IPS-NIHi7 (cell line): ENCODE measurements around the gene CFAP251.

Experiments used
- DNase-seq: peaks from one replicate; pipeline ENCODE4 v3.0.0; 2012; ENCODE audit warnings: mixed read lengths; ENCODE audit errors: extremely low spot score

Gene CFAP251

DNA sequence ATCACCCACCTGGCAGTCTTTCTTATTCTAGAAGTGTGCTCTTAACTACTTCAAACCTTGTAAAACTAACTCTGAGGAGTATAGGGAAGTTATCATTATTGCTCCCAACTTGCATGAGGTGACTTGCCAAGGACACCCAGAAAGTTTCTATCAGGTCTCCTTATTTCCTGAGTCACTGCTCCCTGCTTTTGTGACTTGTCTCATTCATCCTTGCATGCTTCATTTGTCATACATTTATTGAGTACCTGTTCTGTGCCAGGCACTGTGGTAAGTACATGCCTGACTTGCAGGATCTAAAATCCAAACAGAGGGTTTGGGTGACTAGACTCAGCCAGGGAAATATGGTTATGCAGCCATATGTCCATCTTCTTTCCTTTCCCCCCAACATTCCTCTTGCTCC lies 25.5 kb downstream of the CFAP251 start:
- no peak for DNase-seq

DNA sequence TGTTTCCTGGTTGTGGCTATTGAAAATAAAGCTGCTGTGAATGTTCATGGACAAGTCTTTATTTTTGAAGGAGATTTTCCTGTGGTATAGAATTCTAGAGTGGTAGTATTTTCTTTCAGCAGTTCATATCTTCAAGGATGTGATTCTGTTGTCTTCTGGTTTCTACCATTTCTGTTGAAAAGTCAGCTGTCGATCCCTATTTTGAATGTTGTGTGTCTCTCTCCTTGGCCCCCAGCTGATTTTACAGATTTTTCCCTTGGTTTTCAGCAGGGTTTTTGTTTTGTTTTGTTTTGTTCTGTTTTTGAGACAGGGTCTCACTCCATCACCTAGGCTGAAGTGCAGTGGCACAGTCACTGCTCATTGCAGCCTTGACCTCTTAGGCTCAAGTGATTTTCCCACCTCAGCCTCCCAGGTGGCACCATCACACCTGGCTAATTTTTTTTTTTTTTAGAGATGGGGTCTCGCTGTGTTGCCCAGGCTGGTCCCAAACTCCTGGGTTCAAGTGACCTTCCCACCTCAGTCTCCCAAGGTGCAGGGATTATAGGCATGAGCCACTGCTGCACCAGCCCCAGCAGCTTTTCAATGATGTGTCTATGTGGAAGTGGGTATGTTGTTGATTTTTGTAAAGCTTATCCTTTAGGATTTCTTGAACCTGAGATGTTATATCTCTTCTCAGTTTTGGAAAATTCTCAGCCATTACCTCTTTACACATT lies 28.1 kb downstream of the CFAP251 start:
- no peak for DNase-seq

DNA sequence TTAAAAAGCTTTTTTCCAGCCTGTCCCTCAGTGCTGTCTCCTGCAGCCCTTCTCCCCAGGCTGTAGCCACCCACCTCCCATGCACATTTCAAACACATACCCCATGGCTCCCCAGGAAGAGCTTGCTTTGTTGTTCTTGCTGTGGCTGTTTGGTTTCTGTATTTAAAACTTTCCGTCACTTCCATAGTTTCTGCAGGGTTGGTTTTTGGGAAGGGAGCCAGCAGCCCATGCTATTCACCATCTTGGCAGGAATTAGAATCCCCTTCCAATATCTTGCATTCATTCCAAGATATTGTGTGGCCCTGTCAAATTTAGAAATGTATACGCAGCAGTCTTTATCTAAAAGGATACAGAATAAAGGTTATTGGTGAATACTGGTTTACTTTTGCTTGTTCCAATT lies 29.6 kb downstream of the CFAP251 start:
- no peak for DNase-seq

DNA sequence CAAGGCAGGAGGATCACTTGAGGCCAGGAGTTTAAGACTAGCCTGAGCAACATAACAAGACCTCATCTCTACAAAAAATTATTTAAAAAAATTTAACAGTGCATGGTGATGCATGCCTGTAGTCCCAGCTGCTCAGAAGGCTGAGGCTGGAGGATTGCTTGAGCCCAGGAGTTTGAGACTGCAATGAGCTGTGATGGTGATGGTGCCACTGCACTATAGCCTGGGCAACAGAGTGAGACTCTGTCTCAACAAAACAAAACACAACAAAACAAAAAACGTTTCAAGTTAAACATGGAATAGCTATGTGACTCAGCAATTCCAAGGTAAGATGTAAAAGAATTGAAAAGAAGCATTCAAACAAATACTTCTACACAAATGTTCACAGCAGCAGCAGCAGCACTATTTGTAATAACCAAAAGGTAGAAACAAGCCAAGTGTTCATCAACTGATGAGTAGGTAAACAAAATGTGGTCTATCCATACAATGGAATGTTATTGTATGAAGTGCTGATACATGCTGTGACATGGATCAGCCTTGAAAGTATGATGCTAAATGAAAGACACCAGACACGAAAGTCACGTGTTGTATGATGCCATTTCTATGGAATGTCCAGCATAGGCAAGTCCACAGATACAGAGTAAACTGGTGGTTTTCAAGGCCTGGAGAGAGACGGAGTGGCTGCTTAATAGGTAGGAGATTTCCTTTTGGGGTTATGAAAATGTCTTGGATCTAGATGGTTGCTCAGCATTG lies 31.4 kb downstream of the CFAP251 start:
- no peak for DNase-seq

DNA sequence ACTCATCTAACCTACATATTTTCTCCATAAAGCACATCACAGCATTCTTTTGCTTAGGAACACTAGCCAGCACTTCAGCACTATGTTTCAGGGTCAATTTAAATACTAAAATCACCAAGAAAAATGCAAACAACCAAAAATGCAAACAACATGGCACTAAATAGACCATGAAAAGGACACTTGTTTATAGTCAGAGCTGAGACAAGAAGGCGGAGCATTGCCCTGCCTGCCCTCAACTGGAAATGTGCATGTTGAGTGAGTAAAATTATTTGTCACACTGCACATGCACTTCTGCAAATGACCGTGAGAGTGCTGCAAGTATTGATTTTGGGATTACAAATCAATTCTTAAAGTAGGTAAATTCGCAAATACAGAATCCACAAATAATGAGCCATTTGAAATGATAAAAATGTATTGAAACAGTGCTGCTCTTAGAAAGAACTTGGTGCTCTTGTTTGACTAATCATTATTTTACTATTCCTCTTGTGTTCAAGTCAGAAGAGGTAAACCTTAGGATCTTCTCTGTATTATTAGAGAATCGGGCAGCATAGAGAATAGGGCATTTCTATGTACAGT lies 34.8 kb downstream of the CFAP251 start:
- DNase-seq: no peak

DNA sequence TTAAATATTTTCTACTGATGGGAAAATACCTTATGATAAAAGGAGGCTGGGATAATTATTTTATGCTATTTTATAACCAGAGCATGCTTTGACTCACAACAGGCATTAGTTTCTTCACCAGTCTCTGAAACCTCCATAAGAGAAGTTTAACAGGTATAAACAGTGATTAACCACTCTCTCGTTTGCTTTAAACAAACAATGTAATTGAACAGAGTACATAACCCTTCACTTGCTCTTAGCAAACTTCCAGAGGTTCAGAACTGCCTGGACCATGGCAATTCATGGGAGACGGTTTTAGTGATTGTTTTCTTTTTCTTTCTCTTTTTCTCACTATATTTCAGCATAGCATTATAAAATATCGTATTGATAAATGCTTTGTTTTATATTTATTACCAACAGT lies 35.3 kb downstream of the CFAP251 start:
- no peak for DNase-seq

DNA sequence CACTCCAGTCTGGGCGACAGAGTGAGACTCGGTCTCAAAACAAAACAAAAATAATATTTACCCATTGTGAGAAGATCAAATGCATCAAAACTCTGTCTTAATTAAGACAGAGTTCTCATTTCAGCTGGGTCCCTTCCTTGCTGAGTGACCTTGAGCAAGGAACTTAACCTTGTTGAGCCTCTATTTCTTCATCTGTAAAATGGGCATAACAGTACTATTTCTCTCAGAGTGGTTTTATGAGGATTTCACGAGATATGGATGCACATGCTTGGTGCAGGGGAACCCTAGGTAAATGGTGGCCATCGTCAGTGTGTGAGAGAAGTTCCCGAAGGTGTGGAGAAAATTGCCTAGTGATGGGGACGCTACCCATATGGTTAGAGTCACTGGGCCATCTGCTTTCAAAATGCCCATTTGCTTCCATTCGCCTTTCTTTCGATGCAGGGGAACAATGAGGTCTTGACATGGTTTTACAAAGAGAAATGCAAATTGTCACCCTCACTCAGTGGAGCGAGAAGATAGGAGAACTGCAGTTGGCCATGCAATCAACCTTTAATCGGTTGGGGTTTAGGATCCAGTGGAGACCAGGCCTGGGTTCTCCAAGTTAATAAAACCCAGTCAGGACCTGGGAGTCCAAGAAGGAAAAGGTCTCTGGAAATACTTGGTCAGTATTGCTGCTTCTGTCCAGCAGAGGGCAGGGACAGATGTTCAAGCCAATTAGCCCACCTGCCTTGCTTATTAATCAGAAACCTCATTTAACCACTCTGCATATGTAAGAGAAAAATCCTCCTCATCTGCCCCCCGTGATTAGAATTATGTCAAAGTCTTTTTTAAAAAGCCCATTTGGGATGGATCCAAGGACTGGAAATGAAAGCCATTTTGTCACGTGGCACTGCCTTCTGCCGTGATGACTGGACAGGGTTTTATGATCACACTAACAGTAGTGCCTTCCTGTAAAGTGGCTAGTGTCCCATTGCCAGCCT lies 37.2 kb downstream of the CFAP251 start:
- peak; percentile 52 for DNase-seq

DNA sequence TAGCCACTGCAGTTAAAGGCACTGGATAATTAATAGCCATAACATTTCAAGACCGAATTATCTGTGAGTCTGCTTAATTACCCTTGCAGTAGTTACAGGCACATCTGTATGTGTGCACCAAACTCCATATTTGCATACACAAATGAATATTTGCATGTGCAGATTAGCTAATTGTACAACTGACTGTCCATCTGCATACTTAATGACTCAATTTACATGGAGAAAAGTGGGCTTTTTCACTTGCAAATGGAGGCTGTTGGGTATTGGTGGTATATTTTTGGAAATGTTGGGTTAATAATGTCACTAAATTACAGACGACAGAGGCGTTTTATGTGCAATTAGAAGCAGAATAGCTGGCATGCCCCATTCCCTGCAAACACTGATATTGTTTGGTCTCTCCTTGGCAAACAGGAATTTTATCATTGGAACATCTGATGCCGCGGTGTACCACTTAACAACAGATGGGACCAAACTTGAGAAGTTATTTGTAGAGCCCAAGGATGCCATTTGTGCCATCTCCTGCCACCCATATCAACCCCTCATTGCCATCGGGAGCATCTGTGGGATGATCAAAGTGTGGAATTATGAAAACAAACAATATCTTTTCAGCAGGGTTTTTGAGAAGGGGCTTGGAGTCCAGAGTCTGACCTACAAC lies 39.6 kb downstream of the CFAP251 start:
- DNase-seq: no peak

DNA sequence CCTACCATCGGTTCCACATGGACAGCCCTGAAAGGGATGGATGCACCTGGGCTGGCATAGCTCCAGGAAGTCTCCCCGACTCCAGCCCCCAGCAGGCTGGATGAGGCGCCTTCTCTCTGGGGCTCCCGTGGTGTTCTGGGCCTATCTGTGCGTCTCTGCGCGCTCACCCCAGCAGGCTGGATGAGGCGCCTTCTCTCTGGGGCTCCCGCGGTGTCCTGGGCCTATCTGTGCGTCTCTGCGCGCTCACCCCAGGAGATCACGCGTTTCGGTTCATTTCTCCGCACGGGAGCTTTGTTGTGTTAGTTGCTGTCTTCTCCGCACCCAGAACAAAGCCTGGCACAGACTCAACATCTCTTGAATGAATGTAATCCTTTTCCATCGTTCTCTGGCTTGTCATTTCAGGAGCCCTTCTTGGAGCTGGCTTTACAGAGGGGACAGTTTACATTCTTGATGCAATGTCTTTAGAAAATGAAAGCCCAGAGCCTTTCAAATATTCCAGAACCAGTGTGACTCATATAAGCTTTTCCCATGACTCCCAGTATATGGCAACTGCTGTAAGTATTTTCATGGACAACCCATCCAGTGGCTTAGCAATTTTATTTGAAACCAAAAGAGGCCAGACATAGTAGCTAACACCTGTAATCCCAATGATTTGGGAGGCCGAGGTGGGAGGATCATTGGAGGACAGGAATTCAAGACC lies 40.3 kb downstream of the CFAP251 start:
- no peak for DNase-seq

DNA sequence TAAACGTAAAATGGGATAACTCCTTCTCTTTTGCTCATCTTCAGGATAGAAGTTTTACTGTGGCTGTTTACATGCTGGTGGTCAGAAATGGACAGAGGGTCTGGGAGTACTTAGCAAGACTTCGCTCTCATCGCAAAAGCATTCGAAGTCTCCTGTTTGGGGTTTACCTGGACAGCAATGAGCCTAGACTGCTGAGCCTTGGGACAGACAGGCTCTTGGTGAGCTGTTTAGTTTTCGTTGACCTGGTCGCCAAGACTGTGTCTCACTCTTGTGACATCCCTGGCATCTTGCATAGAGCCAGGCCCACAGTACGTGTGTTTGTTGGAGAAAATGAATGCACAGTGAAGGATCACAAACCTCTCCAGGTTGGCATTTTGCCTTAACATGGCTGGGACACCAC lies 42.1 kb downstream of the CFAP251 start:
- no peak for DNase-seq

DNA sequence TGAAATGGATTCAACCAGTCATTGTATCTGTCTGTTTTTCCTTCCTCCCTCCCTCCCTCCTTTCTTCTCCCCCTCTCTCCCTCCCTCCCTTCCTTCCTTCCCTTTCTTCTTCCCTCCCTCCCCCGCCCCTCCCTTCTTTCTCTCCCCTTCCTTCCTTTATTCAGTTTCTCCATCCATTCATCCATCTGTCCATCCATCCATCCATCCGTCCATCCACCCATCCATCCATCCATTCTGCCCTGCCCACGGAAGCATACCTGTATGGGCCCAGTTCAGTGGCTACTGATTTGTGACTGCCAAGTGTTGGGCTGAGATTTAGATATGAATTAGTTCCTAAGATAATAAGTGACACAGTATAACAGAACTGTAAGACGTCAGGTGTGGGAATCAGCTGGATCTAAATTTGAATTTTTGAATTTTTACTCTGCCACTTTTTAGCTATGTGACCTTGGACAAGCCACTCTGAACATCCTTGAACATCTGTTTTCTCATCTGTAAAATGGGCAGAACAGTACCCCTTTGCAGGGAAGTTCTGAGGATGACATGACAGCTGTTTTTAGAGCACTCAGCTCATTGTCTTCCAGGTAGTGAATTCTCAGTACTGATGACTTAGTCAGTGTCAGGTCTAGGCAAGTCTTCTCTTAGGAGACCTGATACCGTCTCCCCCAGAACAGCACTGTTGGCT lies 42.9 kb downstream of the CFAP251 start:
- DNase-seq: no peak

DNA sequence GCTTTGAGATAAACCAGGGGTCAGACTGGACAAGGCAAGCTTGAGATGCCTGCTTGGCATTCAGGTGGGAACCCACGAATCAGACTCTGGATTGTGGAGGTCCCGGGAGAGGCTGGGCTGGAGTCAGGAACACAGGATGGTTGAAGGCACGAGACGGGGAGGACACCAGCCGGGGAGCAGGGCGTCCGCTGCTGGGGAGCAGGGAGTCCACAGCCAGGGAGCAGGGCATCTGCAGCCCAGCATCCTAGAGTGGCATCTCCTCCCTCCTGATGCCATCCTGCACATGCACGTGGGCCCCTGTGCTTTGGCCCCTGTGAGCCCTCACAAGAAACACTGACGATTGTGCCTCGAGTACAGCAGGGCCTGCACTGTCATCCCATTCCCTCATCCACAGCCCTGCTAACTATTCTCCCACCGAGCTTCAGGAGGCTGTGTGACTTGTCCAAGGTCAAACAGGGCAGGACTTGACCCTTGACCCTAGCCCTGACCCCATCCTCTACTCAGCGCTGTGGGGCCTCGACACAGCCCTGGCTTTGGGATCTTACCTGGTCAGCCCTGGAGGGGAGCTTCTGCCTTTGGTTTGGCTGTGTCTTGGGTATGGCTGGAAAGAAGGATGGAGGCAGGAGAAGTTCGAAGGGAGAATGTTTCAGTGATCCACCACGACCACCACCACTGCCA lies 45.1 kb downstream of the CFAP251 start:
- no peak for DNase-seq

DNA sequence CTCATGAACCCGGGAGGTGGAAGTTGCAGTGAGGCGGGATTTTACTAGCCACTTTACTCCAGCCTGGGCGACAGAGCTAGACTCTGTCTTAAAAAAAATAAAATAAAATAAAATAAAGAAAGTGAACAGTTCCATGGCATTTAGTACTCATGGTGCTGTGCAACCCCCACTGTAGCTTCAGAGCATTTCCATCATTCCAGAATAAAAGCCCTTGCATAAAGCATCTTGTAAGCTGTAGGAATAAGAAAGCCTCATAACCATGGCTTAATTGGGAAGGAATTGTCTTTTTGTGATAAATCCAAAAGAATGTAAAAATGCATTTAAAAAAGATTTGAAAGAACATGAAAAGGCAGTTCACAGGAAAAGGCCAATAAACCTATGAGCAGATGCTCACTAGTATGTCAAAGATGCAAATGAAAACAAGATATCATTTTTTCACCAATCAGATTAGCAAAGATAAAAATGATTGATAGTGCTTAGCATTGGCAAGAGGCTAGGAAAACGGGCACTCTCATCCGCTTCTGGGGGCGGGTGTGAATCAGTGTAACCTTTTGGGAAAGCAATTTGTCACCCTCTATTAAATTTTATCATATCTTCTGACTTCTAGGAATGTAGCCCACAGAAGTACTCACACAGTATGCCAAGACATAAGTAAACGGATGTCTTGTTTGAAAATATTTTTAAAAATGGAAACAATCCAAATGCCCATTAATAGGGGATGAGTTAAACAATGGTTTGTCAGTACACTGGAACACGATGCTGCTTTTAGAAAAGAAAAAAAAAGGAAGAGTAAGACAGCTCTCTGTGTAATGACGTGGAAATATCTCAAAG lies 46.6 kb downstream of the CFAP251 start:
- no peak for DNase-seq

DNA sequence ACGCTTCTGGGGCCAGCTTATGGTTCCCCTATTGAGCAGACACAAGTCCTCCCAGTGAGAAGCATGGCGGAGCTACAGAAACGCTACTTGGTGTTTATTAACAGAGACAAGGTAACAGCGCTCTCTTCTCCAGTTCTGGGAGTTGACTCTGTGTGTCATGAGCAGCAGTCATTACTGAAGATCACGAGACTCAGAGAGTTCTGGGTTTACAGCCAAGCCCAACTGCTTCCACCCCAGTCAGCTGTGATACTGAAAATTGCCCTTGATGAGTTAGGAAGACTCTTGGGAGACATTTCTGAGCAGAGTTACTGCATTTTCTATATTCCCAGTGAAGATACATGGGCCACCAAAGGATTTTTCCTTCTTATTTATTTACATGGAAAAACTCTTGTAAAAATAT lies 48.6 kb downstream of the CFAP251 start:
- DNase-seq: no peak

DNA sequence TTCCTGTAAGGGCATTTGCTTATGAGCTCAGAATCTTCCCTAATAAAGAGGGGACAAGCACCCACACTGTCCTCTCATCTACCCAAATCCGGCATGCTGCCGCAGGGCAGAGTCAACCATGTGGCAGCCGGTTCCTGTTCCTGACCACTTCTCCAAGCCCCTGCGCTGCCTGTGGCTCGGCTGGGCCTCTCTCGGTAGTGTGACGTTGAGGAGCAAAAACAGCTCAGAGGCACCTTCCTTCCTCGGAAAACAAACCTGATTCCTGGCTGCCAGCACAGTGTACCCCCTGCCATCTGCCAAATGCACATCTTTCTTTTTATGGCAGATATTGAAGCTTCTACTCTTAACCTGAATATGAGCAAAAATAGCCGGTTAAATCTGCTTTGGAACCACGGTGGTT lies 50.5 kb downstream of the CFAP251 start:
- DNase-seq: no peak

DNA sequence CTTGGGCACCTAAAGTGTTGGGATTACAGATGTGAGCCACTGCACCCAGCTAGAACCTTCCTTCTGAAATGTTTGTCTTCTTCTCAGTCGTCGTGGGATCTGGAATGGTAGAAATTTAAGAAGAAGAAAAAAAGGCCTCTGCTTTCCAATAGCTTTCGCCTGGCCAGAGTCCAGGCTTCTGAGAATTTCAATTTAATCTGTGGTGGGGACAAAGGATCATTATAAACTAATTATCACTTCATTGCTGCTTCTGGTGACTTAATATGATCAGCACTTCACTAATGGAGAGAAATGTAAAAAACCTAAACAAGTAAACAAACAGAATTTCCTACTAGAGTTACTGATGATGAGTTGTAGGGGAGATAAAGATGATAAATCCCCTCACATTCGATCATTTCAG lies 51.3 kb downstream of the CFAP251 start:
- DNase-seq: no peak

DNA sequence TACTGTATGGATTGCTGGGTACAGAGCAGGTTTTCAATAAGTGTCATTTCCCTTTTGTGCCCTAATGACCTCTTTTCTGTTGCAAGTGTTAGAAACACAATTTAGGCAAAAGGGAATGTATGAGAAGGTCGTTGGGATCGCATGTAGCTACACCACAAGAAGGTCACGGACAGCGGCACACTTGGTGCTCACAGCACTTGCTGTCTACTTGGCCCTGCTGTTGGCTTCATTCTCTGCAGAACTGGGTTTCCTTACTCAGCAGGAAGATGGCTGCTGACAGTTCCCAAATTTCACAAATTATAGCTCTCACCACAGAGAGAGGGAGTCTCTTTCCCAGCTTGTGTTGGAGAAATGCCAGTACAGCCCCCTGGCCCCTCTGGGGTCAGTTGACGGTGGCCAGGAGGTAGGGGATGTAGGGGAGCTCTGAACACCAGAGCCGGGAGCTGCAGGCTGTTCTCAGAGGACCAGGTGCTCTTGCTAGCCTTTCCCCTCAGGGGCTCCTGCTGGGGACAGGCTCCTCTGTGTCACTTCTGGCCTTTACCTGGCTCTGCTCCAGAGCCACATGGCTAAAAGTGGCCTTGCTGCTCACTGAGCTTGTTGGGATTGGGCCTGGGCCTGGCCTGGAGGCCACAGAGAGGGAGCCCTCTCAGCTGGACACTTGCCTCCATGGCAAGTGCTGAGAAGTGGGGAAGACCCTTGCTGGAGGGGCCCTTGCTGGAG lies 52.3 kb downstream of the CFAP251 start:
- no peak for DNase-seq
